Activated CD8-positive, alpha-beta T cell treated with anti-CD3 and anti-CD28 coated beads for 36 hours (primary cell): ENCODE data around the gene CD27. TPM values are rescaled to one million over a fixed set of nuclear protein-coding genes. Genes with fewer than 3 reads are reported as not detected.

Source experiments
- ATAC-seq: fragments of 200-7000 bp; cut with Tn5 transposase; one replicate; pipeline ENCODE4 v1.10.0; 2021; ENCODE audit warnings: mild to moderate bottlenecking, moderate library complexity
- CTCF ChIA-PET: fragments of 350-600 bp; sonication (Branson Sonifier 250); formaldehyde crosslinking; loops from one replicate; lab custom pipeline; 2021; ENCODE audit warnings: antibody characterized with exemption; lab: Charles Lee
- POLR2A ChIA-PET: fragments of 350-600 bp; sonication (Branson Sonifier 250); formaldehyde crosslinking; loops from one replicate; lab custom pipeline; 2021; ENCODE audit warnings: antibody characterized with exemption; lab: Charles Lee
- DNase-seq: peaks from one replicate; pipeline ENCODE4 v3.0.0-alpha.2; 2020
- H3K27ac Mint-ChIP-seq: one replicate; pipeline ENCODE4 v1.8.0; 2021; ENCODE audit warnings: mild to moderate bottlenecking, mixed read lengths
- H3K27me3 Mint-ChIP-seq: one replicate; pipeline ENCODE4 v1.8.0; 2021; ENCODE audit warnings: mixed read lengths
- H3K36me3 Mint-ChIP-seq: one replicate; pipeline ENCODE4 v1.8.0; 2021; ENCODE audit warnings: low read depth, mixed read lengths
- H3K4me1 Mint-ChIP-seq: one replicate; pipeline ENCODE4 v1.8.0; 2021; ENCODE audit warnings: low read depth, mixed read lengths
- H3K4me3 Mint-ChIP-seq: one replicate; pipeline ENCODE4 v1.8.0; 2021; ENCODE audit warnings: mild to moderate bottlenecking, moderate library complexity, mixed read lengths
- H3K9me3 Mint-ChIP-seq: one replicate; pipeline ENCODE4 v1.8.0; 2021; ENCODE audit warnings: mixed read lengths
- CTCF ChIP-seq: fragments of 200-600 bp; IDR thresholded peaks from one replicate; pipeline ENCODE4 v1.8.0; 2022; ENCODE audit warnings: antibody characterized with exemption, mild to moderate bottlenecking
- intact Hi-C: fragments of 100-400 bp; cut with micrococcal nuclease; formaldehyde crosslinking; loops from one replicate; pipeline ENCODE4 v1.10.0; 2022
- total RNA-seq, 2 experiments: library from RNA; stranded (reverse); gene quantifications; one replicate each; pipeline ENCODE4 v1.2.3, GENCODE V29; 2021

CD27 gene
- total RNA-seq, 2 experiments from 2014 or later: 160 to 164 TPM

DNA sequence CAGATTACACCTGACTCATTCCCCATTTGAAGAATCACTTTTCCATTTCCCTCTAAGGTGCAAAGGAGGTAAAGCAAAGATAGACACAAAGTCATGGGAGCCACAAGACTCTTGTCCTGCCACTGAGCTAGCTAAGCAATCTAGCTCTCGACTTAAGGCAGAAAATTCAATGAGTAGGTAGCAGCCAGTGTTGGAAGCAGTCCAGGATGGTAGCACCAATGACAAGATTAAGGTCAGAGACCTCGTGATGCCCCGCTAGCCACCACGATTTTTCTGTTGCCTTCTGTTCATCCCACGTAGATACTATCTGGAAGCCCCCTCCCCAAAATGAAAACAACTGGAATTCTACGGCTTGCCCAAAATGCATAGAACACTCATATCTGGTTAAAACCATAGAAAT lies 24.3 kb downstream of the CD27 start:
- TF ChIP-seq CTCF: no peak
- Mint-ChIP-seq H3K4me3 (peak overlapping the region; percentile 89), H3K4me1 (peaks cover 57% of the 10 kb centered on the region), H3K27ac (peak overlapping the region; percentile 88), H3K36me3 (peaks cover 58% of the 10 kb centered on the region), H3K27me3 (no peaks in the 10 kb centered on the region), H3K9me3 (no peaks in the 10 kb centered on the region)
- ChIA-PET POLR2A (interaction anchor here (0.8 to 6.7 kb wide), 8 partner anchors 10 to 142 kb away, joined by 4 to 110 read pairs (median 13); partner anchors contain the start of genes CD27, MRPL51 and TAPBPL), CTCF (interaction anchor here (0.9 to 5.9 kb wide), 9 partner anchors 9 to 134 kb away, joined by 3 to 56 read pairs (median 4); no protein-coding TSS in a partner anchor)
- DNase-seq: peak; percentile 44
- intact Hi-C loops: loop anchor here (10.0 kb wide), 1 partner anchor 134 kb away; no protein-coding TSS in a partner anchor
- no peak for ATAC-seq

DNA sequence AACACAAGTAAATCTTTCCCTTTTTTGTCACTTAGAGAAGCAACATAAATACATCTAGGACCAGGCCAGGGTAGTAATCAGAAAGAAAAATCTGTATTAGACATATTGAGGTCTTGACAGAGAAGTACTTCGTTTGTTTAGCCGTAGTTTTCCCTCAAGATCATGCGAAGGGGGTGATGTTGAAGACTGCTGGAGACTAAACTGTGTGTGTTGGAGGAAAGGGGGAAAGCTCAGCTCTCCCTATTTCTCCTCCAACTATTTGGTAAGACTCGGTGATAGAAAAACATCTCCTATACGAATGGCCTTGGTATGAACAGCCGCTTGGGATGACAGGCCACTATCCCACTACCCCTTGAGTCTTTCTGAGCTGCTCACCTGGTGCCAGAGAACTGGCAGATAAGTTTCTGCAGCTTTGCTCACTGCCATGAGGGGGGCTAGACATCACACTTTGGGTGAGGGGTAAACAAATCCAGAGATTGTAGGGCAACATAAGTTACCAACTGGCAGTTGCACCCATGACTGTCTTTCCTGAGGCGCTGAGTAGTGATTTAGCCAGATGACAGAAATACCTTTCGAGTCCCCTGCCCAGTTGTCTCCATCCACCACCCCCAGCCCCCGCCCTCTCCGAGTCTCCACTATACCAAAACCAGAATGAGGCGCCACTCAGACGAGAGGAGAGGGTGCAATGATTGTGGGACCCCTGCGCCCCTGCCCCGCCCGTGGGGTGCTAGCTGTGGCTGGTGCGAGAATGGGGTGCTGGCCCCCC lies 25.0 kb downstream of the CD27 start:
- no peaks in the 10 kb centered on the region for H3K27me3 Mint-ChIP-seq
- H3K27ac Mint-ChIP-seq: peak overlapping the region; percentile 88
- H3K4me3 Mint-ChIP-seq: peak overlapping the region; percentile 89
- no peaks in the 10 kb centered on the region for H3K9me3 Mint-ChIP-seq
- peaks cover 50% of the 10 kb centered on the region for H3K4me1 Mint-ChIP-seq
- CTCF ChIA-PET: interaction anchor here (0.6 to 5.9 kb wide), 17 partner anchors 8 to 146 kb away, joined by 3 to 56 read pairs (median 4); partner anchors contain the start of genes MRPL51 and TAPBPL
- intact Hi-C loops: loop anchor here (10.0 kb wide), 1 partner anchor 135 kb away; no protein-coding TSS in a partner anchor
- POLR2A ChIA-PET: interaction anchor here (0.9 to 6.7 kb wide), 22 partner anchors 10 to 146 kb away, joined by 3 to 110 read pairs (median 4); partner anchors contain the start of genes CD27, GAPDH, MRPL51 and TAPBPL
- TF ChIP-seq CTCF: no peak
- ATAC-seq (no peak), DNase-seq (no peak)
- peaks cover 51% of the 10 kb centered on the region for H3K36me3 Mint-ChIP-seq

- DNase-seq (peak; percentile 99), ATAC-seq (peak; percentile 90)
- peak within 1 kb of the TSS; percentile 88 for H3K27ac Mint-ChIP-seq
- intact Hi-C loops: no loop called here
- H3K36me3 Mint-ChIP-seq: peaks cover 45% of the 10 kb centered on the region
- ChIA-PET POLR2A (interaction anchor here (0.6 to 6.7 kb wide), 29 partner anchors 9 to 147 kb away, joined by 3 to 110 read pairs (median 4); partner anchors contain the start of genes CD27, GAPDH, MRPL51 and TAPBPL), CTCF (interaction anchor here (0.6 to 5.9 kb wide), 16 partner anchors 9 to 219 kb away, joined by 3 to 56 read pairs (median 5); partner anchors contain the start of genes MRPL51, TAPBPL and ZNF384)
- H3K9me3 Mint-ChIP-seq: no peaks in the 10 kb centered on the region
- H3K4me1 Mint-ChIP-seq: peaks cover 44% of the 10 kb centered on the region
- TF ChIP-seq CTCF: no peak
- H3K4me3 Mint-ChIP-seq: peak within 1 kb of the TSS; percentile 89
- H3K27me3 Mint-ChIP-seq: no peaks in the 10 kb centered on the region
Measured at GRCh38 chr12:6470375-6471163, 25.8 kb downstream of the CD27 start, which contains the start of gene VAMP1. VAMP1 (minus strand) TSS chr12:6470677; CDS start chr12:6470531, 146 bp downstream.

- DNase-seq: no peak
- CTCF ChIA-PET: interaction anchor here (1.3 to 5.9 kb wide), 3 partner anchors 19 to 66 kb away, joined by 3 to 56 read pairs (median 12); no protein-coding TSS in a partner anchor
- Mint-ChIP-seq H3K9me3 (no peaks in the 10 kb centered on the region), H3K27me3 (no peaks in the 10 kb centered on the region), H3K4me1 (peaks cover 31% of the 10 kb centered on the region), H3K4me3 (peak overlapping the region; percentile 0), H3K27ac (no peak overlapping the region), H3K36me3 (peaks cover 31% of the 10 kb centered on the region)
- POLR2A ChIA-PET: interaction anchor here (1.2 to 6.7 kb wide), 4 partner anchors 20 to 56 kb away, joined by 3 to 110 read pairs (median 12); partner anchors contain the start of genes CD27, MRPL51 and TAPBPL
- ATAC-seq: no peak
- no peak for TF ChIP-seq CTCF
- intact Hi-C loops: no loop called here
Measured at GRCh38 chr12:6471989-6472360, 27.2 kb downstream of the CD27 start.
